ENCODE measurements around the gene NFIC.
A peak's percentile ranks its signal among the peaks of the same experiment; 100 is the strongest.

NFIC gene

DNA sequence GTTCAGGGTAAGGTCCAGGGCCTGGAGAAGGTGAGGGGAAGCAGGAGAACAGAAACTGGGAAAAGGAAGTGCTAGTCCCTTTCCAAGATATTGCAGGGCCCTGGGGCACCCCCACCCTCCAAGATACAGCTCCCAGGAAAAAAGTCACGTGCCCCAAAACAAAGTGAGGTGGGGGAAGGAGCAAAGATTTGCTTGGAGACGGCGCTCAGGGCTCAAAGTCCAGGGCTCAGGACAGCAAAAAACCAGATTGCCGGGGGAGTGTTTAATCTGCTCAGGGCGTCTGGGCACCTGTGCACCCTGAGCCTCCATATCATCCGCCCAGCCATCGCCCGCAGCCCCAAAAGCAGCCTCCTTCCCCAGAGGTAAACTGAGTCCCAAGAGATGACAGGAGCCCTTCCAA is 107.6 kb downstream of the NFIC start:
- DNase-seq = no peak

DNA sequence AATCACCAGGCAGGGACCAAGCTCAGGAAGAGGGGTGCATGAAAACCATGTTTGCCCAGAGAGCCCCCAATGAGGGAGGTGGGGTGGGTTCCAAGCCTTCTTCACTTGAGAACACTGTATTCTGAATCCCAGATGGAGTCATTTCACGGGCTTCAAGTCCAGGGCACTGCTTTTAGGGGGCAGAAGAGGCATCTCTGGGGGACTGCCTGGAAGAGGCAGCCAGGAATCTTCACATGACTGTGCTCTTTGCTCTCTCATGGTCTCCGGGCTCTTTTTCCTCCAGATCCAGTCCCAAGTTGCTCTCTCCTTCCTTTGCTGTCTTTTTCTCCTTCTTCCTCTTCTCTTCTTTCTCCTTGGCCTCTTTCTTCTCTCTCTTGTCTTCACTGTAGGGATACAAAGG is 108.2 kb downstream of the NFIC start:
- no peak for DNase-seq

DNA sequence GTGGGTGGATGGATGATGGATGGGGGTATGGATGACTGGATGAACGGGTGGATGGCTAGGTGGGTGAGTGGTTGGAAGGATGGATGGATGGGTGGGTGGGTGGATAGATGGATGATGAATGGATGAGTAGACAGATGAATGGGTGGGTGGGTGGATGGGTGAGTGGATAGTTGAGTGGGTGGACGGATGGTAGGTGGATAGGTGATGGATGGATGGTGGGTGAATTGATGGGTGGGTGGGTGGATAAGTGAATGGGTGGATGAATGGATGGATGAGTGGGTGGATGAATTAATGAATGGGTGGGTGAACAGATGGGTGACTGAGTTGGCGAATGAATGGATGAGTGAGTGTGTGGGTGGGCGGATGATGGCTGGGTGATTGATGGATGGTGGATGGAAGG is 109.1 kb downstream of the NFIC start:
- DNase-seq = no peak

DNA sequence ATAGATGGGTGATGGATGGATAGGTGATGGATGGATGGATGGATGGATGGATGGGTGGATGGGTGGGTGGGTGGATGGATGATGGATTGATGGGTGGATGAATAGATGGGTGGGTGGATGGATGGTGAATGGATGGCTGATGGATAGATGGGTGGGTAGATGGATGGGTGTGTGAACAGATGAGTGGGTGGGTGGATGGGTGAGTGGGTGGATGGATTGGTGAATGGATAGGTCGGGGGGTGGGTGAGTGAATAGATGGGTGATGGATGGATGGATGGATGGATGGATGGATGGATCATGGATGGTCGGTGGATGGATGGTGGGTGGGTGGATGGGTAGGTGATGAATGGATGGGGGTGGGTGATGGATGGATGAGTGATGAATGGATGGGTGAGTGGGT is 110.4 kb downstream of the NFIC start:
- no peak for DNase-seq

- no peak for DNase-seq
Observed at GRCh38 chr19:3477506-3477905, 111.1 kb downstream of the NFIC start.

DNA sequence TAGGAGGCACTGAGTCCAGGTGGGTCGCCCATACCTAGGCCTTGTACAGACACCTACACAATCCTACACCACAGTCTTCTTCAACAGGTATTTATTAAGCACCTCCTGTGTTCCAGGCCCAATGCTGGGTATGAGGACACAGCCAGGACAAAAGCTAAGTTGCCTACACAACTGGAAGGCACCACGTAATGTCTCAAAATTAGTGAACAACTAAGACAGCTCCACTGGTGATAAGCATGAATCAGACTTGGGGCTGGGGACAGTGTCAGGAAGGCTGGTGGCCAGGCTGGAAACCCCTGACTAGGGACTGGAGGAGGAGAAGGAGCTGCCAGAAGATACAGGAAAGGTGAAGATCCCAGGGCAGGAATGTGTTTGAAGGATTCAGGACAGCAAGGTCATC is 111.6 kb downstream of the NFIC start:
- no peak for DNase-seq

DNA sequence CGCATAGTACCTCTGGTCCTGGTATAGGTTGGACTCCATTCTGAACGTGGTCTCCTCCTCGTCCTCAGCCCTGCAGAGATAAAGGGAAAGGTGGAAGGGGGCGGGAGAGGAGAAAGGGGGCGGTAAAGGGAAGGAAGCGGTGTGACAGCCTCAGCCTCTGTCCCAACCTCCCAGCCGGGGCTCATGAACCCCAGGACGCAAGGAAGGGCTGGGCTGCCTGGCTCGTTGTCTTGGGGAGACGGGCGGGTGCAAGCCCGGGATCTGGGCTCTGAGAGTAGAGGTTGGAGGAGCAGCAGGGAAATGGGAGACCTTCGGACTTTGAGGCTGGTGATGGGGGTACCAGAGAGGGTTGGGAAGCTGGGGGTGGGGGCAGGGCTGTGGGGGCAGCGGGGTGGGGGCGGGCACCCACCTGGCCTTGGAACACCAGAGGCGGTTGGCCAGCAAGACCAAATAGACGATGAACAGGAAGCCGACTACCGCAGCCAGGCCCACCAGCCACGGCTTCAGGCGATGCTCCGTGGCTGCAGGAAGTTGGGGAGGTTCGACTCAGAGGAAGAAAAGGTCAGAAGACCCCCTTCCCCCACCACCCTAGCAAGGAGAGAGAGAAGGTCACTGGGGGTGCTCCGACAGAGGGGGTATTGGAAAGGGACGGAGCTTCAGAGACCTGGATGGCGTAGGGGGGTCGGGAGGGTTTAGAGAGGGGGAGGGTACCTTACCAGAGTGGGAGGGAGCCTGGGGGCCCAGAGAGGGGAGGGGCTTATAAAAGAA is 112.2 kb downstream of the NFIC start:
- no peak for DNase-seq

DNA sequence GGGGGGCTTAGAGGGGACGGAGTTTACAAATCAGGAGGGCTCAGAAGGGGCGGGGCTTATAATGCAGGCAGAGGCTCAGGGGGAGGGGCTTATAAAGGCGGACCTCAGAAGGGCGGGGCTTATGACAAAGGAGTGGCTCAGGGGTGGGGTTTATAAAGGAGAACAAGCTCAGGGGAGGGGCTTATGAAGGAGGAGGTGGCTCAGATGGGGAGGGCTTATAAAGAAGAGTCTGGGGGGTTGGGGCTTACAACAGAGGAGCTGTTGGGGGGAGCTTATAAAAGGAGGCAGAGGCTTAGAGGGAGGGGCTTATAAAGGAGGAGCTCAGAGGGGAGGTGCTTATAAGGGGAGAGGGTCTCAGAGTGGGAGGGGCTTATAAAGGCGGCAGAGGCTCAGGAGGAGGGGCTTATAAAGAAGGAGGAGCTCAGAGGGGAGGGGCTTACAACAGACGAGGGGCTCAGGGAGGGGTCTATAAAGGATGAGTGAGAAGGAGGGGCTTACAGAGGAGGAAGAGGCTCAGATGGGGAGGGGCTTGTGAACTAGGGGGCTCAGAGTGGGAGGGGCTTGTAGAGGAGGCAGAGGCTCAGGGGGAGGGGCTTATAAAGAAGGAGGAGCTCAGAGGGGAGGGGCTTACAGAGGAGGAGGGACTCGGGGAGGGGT is 112.9 kb downstream of the NFIC start:
- peak; percentile 9 for DNase-seq

DNA sequence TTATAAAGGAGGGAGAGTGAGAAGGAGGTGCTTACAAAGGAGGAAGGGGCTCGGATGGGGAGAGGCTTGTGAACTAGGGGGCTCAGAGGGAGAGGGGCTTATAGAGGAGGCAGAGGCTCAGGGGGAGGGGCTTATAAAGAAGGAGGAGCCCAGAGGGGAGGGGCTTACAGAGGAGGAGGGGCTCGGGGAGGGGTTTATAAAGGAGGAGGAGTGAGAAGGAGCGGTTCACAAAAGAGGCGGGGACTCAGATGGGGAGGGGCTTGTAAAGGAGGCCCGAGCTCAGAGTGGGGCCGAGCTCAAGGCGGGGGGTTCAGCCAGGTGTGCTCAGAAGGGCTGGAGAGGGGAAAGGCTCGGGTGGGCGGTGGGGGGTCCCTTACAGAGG is 113.4 kb downstream of the NFIC start:
- no peak for DNase-seq

DNA sequence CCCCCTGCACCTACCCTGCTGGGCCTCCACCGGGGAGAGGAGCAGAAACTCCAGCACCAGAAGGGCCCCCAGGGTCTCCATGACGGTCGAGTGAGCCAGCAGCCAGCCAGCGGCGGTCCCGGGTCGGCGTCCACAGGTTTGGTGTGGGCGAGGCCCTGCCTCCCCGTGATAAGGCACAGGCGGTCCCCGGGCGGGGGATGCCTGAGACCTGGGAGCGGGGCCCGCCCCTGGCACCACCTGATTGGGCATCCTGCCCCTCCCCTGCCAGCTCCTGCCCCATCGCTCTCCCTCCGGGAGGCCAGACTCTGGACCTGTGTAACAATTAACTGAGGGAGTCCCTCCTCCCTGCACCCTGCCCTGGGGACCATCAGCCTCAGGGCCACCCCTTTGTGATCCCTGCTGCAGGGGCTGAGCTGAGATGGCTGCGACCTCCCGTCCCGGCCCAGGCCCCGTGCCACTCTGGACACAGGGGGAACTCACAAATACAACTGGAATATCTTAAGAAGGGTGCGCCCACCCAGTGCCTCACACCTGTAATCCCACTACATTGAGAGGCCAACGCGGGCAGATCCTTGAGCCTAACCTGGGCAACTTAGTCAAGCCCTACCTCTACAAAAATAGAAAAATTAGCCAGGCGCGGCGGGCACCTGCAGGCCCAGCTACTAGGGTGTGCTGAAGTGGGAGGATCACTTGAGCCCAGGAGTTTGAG is 114.2 kb downstream of the NFIC start, which contains the start of gene SMIM24:
TSS of gene SMIM24 (minus strand) at position 143 of the 709 bp plus-strand sequence. CDS start at position 81, 62 bp downstream.
- DNase-seq = no peak

- DNase-seq = no peak
Observed at GRCh38 chr19:3481241-3482090, 115.1 kb downstream of the NFIC start.

DNA sequence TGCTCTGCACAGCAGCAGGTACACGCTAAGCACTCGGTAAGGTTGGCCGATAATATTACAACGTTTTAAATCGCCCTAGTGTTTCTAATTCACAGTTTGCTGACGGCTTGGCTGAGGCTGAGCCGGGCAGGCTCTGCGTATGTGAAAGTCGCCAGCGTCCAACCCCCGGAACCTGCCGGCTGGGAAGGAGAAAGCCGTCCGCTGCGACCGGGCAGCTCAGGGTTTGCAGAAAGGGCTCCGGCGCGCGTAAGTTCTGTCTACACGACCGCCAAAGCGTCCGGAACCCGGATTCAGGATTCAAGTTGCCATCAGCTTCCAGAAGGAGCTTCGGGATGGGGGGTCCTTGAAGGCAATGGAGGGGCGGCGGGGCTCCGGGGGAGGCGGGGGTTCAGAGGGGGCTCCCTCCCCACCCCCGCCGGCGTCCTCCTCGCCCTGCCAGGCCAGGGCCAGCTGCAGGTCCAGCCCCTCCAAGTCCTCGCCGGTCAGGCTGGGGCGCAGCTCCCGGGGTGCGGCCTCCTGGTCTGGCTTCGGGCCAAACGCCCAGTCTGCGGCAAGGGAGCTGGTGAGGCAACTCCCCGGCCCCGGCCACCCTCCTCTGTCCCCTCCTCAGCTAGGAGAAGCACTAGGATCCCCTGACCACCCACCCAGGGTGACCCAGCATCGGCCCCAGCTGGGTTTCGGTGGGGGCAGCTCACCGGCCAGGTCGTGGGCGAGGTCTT is 116.3 kb downstream of the NFIC start:
- DNase-seq = no peak

- no peak for DNase-seq
Observed at GRCh38 chr19:3483226-3483628, 116.8 kb downstream of the NFIC start, which contains the start of gene SMIM44. Gene SMIM44, minus strand, starts transcription at chr19:3483441. Its CDS starts 38 bp downstream, at chr19:3483403.

DNA sequence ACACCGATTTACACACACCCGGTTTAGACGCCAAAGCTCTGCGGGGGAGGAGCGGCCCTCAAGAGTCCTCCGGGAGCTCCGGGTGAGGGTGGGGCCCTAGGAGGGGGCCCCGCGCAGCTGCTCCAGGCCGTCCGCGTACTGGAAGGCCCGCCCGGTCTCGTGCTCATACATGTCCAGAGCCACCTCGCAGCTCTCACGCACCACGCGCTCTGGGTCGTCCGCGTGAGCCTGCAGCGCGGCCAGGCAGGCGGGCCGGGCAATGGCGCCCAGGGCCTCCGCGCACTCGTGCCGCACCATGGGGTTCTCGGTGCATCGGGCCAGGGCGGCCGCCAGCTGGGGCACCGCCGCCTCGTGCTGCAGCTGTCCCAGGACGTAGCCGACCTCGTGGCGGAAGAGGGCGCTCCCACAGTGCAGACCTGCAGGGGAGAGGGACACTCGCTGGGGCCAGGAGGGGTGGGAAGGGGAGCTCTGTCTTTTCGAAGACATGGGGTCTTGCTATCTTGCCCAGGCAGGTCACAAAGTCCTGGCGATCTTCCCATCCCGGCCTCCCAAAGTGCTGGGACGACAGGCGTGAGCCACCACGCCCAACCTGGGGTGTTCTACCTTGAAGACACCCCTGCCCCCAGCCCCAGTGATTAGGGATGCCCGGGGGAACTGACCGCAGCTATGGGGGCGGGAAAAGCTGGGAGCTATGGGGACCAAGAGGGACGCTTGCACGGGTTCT is 125.2 kb downstream of the NFIC start:
- DNase-seq = no peak

- no peak for DNase-seq
Observed at GRCh38 chr19:3492131-3492839, 125.9 kb downstream of the NFIC start.

DNA sequence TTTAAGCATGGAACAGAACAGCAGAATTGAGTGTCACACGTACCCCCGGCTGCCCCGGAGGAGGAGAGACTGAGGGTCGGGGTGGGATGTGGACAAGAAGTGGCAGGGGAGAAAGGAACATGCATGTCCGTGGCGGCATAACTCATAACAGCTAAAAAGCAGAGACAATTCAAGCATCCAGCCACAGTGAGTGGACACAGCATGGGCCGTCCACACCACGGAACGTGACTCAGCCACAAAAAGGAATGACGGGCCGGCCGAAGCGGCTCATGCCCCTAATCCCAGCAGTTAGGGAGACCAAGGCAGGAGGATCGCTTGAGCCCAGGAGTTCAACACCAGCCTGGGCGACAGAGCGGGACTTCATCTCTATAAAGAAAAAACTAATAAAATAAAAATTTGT is 126.5 kb downstream of the NFIC start:
- DNase-seq = no peak

DNA sequence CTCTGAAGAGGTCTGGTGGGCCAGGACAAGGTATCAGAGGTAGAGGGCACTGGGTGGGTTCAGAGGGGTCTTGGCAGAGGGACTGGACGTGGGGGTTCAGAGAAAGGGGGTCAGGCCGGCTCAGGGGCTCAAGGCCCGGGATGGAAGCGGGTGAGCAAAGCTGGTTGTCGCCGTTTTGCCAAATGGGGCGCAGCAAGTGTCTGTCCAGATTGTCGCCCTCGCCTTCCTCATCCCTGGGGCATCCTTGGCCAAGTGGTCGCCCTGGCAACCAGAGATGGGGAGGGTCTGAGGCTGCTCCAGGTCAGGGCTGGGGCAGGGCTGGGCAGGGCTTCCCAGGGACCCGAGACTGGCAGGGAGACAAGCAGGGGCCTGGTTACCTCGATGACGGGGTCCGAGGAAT is 127.3 kb downstream of the NFIC start:
- no peak for DNase-seq

DNA sequence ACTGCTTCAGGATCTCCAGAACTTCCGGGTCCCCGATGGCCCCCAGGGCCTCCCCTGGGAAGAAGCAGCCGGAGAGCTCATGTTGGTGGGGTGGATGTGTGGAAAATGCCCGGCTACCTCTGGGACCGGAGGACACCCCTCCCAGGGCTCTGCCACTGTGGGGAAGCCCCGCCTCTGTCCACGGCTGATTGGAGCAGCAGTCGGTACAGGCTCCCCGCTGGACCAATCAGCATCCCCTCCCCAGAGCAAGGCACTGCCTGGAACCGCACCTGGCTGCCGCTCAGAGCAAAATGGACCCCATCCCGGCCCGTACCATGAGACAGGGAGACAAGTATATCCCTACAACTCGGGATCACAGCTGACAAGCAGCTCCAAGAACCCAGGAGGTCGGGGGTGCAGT is 127.7 kb downstream of the NFIC start:
- no peak for DNase-seq

DNA sequence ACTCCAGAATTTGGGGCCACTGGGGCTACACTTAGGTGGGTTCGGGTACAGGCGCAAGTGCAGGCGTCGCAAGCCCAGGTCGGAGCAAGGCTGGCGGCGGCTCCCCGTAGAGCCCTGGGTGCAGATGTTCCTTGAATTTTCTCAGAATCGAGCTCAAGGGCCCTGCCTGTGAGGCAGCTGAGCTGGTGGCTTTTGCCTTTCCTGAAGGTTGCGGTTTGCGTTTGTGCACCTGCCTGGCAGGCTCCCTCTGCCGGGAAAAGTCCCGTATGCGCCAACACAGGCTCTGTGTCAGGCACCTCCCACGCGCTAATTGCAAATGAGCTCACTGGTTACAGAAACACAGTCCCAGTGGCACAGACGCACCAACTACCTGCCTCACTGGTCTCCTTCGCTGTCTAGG is 128.2 kb downstream of the NFIC start:
- no peak for DNase-seq

GRCh38 chr19:3496392-3497273 is 130.2 kb downstream of the NFIC start:
- DNase-seq = no peak

All from NCI-H345 (cell line).